H1 (cell line): ENCODE measurements around the gene HEBP1. TPM values are rescaled to one million over a fixed set of nuclear protein-coding genes. Genes with fewer than 3 reads are reported as not detected.

Source experiments
- CTCF ChIA-PET: fragments of 300-600 bp; sonication (Branson Sonifier 250); formaldehyde crosslinking; loops from one replicate; lab custom pipeline; 2021; ENCODE audit not compliant: partially characterized antibody; lab: Charles Lee
- POLR2A ChIA-PET: fragments of 300-600 bp; sonication (Branson Sonifier 250); formaldehyde crosslinking; loops from one replicate; lab custom pipeline; 2021; ENCODE audit warnings: inconsistent platforms; ENCODE audit not compliant: partially characterized antibody; lab: Charles Lee
- DNase-seq, 2 experiments: peaks; one replicate each; pipeline versions ENCODE4 v3.0.0 to v3.0.0-alpha.2; 2010 to 2022; ENCODE audit warnings: low spot score in 2 of 2, low read depth in 1 of 2, mixed read lengths in 1 of 2
- FAIRE-seq: peaks from 2 replicates; lab custom pipeline; 2011; peaks lifted over from hg19 to GRCh38; lab: Jason Lieb, UNC
- H2AFZ ChIP-seq: 2 replicates; pipeline ENCODE4 v1.8.1; 2012; ENCODE audit warnings: low read length, inconsistent platforms
- H2AK5ac ChIP-seq: 2 replicates; pipeline ENCODE4 v1.6.1; 2013; ENCODE audit warnings: low read depth, low read length
- H2BK120ac ChIP-seq: replicated peaks from 2 replicates; pipeline ENCODE3; 2013; ENCODE audit warnings: low read depth, low read length, inconsistent platforms
- H2BK12ac ChIP-seq: 2 replicates; pipeline ENCODE4 v1.6.1; 2013; ENCODE audit warnings: low read depth, low read length
- H2BK15ac ChIP-seq: 2 replicates; pipeline ENCODE4 v1.6.1; 2013; ENCODE audit warnings: low read length
- H2BK20ac ChIP-seq: 2 replicates; pipeline ENCODE4 v1.6.1; 2013; ENCODE audit warnings: low read length
- H2BK5ac ChIP-seq: 2 replicates; pipeline ENCODE4 v1.6.1; 2013; ENCODE audit warnings: low read depth, low read length
- H3K14ac ChIP-seq: 2 replicates; pipeline ENCODE4 v1.6.1; 2013; ENCODE audit warnings: inconsistent platforms; ENCODE audit not compliant: insufficient read length
- H3K18ac ChIP-seq: 2 replicates; pipeline ENCODE4 v1.6.1; 2013; ENCODE audit warnings: low read length; ENCODE audit errors: extremely low read depth
- H3K23ac ChIP-seq: 2 replicates; pipeline ENCODE4 v1.6.1; 2013; ENCODE audit warnings: inconsistent platforms; ENCODE audit not compliant: insufficient read length
- H3K23me2 ChIP-seq: 2 replicates; pipeline ENCODE4 v1.6.1; 2013; ENCODE audit warnings: low read depth, low read length
- H3K27ac ChIP-seq: 2 replicates; pipeline ENCODE4 v1.6.1; 2011; ENCODE audit warnings: low read depth, low read length, inconsistent platforms
- H3K27me3 ChIP-seq, 4 experiments: replicated peaks in 1 of 4; 1 replicate in 1 of 4; 2 replicates in 3 of 4; pipeline versions ENCODE4 v1.6.1 to v1.8.1; 2011 to 2013; ENCODE audit warnings: low read length in 3 of 4, mild to moderate bottlenecking in 3 of 4, inconsistent platforms in 2 of 4, mixed read lengths in 2 of 4, moderate library complexity in 1 of 4; ENCODE audit not compliant: control insufficient read depth in 3 of 4, insufficient read depth in 3 of 4; ENCODE audit errors: extremely low read depth in 1 of 4
- H3K36me3 ChIP-seq, 4 experiments: 2 replicates each; pipeline versions ENCODE4 v1.6.1 to v1.8.1; 2011 to 2013; ENCODE audit warnings: mild to moderate bottlenecking in 4 of 4, low read length in 3 of 4, moderate library complexity in 2 of 4, control low read depth in 1 of 4, inconsistent platforms in 1 of 4; ENCODE audit not compliant: insufficient read depth in 4 of 4, control insufficient read depth in 2 of 4
- H3K4ac ChIP-seq: replicated peaks from 2 replicates; pipeline ENCODE3; 2013; ENCODE audit warnings: low read length, low read depth, mixed read lengths, inconsistent platforms; ENCODE audit not compliant: insufficient read length
- H3K4me1 ChIP-seq, 4 experiments: replicated peaks in 1 of 4; 1 replicate in 1 of 4; 2 replicates in 3 of 4; pipeline versions ENCODE4 v1.6.1 to v1.8.1; 2011 to 2013; ENCODE audit warnings: low read length in 3 of 4, inconsistent platforms in 2 of 4, mixed read lengths in 1 of 4; ENCODE audit not compliant: insufficient read depth in 4 of 4, control insufficient read depth in 3 of 4
- H3K4me2 ChIP-seq, 2 experiments: 2 replicates each; pipeline versions ENCODE4 v1.6.1 to v1.8.1; 2011 to 2013; ENCODE audit warnings: low read depth in 2 of 2, low read length in 2 of 2, control low read depth in 1 of 2, inconsistent platforms in 1 of 2, mild to moderate bottlenecking in 1 of 2; ENCODE audit not compliant: insufficient read depth in 1 of 2
- H3K4me3 ChIP-seq, 4 experiments: fragments of 200-600, 300-600 bp in 1 of 4; sonication (generic), shearing (Covaris generic), sonication (Bioruptor Twin) in 1 of 4; 2 replicates each; pipeline versions ENCODE4 v1.5.1 to v1.8.1; 2011 to 2016; ENCODE audit warnings: low read length in 4 of 4, low read depth in 3 of 4, control low read depth in 2 of 4, inconsistent platforms in 2 of 4, mild to moderate bottlenecking in 2 of 4, mixed read lengths in 1 of 4, moderate library complexity in 1 of 4; ENCODE audit not compliant: insufficient read depth in 2 of 4; ENCODE audit errors: extremely low read depth in 1 of 4
- H3K56ac ChIP-seq: replicated peaks from 2 replicates; pipeline ENCODE3; 2013; ENCODE audit warnings: low read depth, mild to moderate bottlenecking, mixed read lengths, low read length, inconsistent platforms; ENCODE audit not compliant: insufficient read length
- H3K79me1 ChIP-seq: 2 replicates; pipeline ENCODE4 v1.6.1; 2013; ENCODE audit warnings: low read depth, low read length, control low read depth
- H3K79me2 ChIP-seq, 2 experiments: 2 replicates each; pipeline versions ENCODE4 v1.6.1 to v1.8.1; 2012 to 2013; ENCODE audit warnings: low read length in 2 of 2, mild to moderate bottlenecking in 2 of 2, inconsistent platforms in 1 of 2; ENCODE audit not compliant: insufficient read depth in 2 of 2, control insufficient read depth in 1 of 2
- H3K9ac ChIP-seq, 4 experiments: replicated peaks in 1 of 4; 1 replicate in 1 of 4; 2 replicates in 3 of 4; pipeline versions ENCODE4 v1.6.1 to v1.8.1; 2011 to 2013; ENCODE audit warnings: low read depth in 3 of 4, low read length in 3 of 4, control low read depth in 2 of 4, mild to moderate bottlenecking in 2 of 4, moderate library complexity in 2 of 4, inconsistent platforms in 1 of 4; ENCODE audit errors: extremely low read depth in 1 of 4
- H3K9me3 ChIP-seq, 2 experiments: 2 replicates each; pipeline versions ENCODE4 v1.6.1 to v1.8.1; 2012 to 2013; ENCODE audit warnings: mild to moderate bottlenecking in 2 of 2, moderate library complexity in 2 of 2, control low read depth in 1 of 2, inconsistent platforms in 1 of 2, low read depth in 1 of 2, low read length in 1 of 2, mixed read lengths in 1 of 2; ENCODE audit not compliant: insufficient read depth in 2 of 2
- H4K20me1 ChIP-seq, 2 experiments: replicated peaks in 1 of 2; 2 replicates each; pipeline versions ENCODE3 to v1.8.1; 2011 to 2013; ENCODE audit warnings: inconsistent platforms in 2 of 2, low read length in 2 of 2, mild to moderate bottlenecking in 1 of 2; ENCODE audit not compliant: insufficient read depth in 2 of 2, control insufficient read depth in 1 of 2
- H4K5ac ChIP-seq: 2 replicates; pipeline ENCODE4 v1.6.1; 2013; ENCODE audit warnings: low read length, low read depth, mixed read lengths, inconsistent platforms; ENCODE audit not compliant: insufficient read length
- H4K8ac ChIP-seq: 2 replicates; pipeline ENCODE4 v1.8.0; 2013; ENCODE audit warnings: mild to moderate bottlenecking, moderate library complexity, low read length, inconsistent platforms; ENCODE audit not compliant: insufficient read depth; ENCODE audit errors: extremely low read depth
- H4K91ac ChIP-seq: replicated peaks from 2 replicates; pipeline ENCODE3; 2013; ENCODE audit warnings: low read length, mixed read lengths, inconsistent platforms; ENCODE audit not compliant: insufficient read length
- BRCA1 ChIP-seq: IDR thresholded peaks from 2 replicates; pipeline ENCODE4 v1.6.1; 2012; ENCODE audit warnings: low read depth, low read length, improper control_type of control experiment
- GABPA ChIP-seq: IDR thresholded peaks from 2 replicates; pipeline ENCODE4 v1.6.1; 2011; ENCODE audit warnings: mild to moderate bottlenecking, low read length, moderate library complexity, borderline replicate concordance; ENCODE audit not compliant: insufficient read depth
- RNF2 ChIP-seq: fragments of 200-900, 300-1000 bp; sonication (generic); IDR thresholded peaks from 2 replicates; pipeline ENCODE4 v1.7.1; 2016; ENCODE audit warnings: borderline replicate concordance, low read depth, mild to moderate bottlenecking, antibody characterized with exemption, low read length; ENCODE audit not compliant: poor library complexity, severe bottlenecking; ENCODE audit errors: missing control alignments
- WGBS, 2 experiments: shearing (Covaris generic) in 1 of 2; methylation state at CpG; one replicate each; pipeline versions ENCODE4 v1.1.6 to v1.1.7; 2013 to 2015; ENCODE audit warnings: low lambda C conversion rate in 2 of 2, mixed read lengths in 2 of 2, inconsistent platforms in 1 of 2, low coverage in 1 of 2, missing lambda C conversion rate in 1 of 2; ENCODE audit not compliant: insufficient replicate concordance in 2 of 2, insufficient coverage in 1 of 2, insufficient read length in 1 of 2; ENCODE audit errors: extremely low coverage in 1 of 2, missing lambda C conversion rate in 1 of 2; 5-methylcytosine and 5-hydroxymethylcytosine counted together
- polyA plus RNA-seq, 7 experiments: library from polyadenylated mRNA; depleted of rRNA in 3 of 7; stranded (reverse) in 5 of 7; unstranded in 2 of 7; fragments of >200 nt in 5 of 7; fragments of 200-250 nt in 2 of 7; gene quantifications; 1 replicate in 5 of 7; 2 replicates in 1 of 7; 4 replicates in 1 of 7; pipeline versions ENCODE4 v1.2.1 to v1.2.3, GENCODE V29; 2011 to 2013; ENCODE audit warnings: missing spikeins in 2 of 7, mixed read lengths in 2 of 7
- total RNA-seq: library from RNA; stranded (reverse); fragmentation: NEBNext Ultra II Directional; extraction: Animal tissue kit (Norgen Biotek cat#: 25700); gene quantifications from 2 replicates; pipeline ENCODE4 v1.2.1, GENCODE V29; 2021

HEBP1 gene
- total and polyA plus RNA-seq, 2 of the 8 experiments (the other 6 are each of a cell fraction or from before 2014, with no cell fraction given): 30.8 to 56.1 TPM

GRCh38 chr12:13041224-13041623 lies 41.2 kb upstream of the HEBP1 start:
- no peak overlapping the region for H2AK5ac ChIP-seq
- no peaks in the 10 kb centered on the region for H4K20me1 ChIP-seq
- H4K8ac ChIP-seq: no peak overlapping the region
- H2BK5ac ChIP-seq: no peak overlapping the region
- 95% methylated on average over 2 of the region's 2 CpGs; no CpG with 5 or more reads in 1 of the 2 experiments for WGBS, 2 experiments
- H3K79me1 ChIP-seq: no peaks in the 10 kb centered on the region
- FAIRE-seq: no peak
- H3K27ac ChIP-seq: no peak overlapping the region
- ChIA-PET POLR2A (no interaction called here), CTCF (interaction anchor here (0.8 to 1.3 kb wide), 5 partner anchors 15 to 296 kb away, joined by 3 to 6 read pairs (median 4); no protein-coding TSS in a partner anchor)
- no peak overlapping the region for H4K5ac ChIP-seq
- H3K23ac ChIP-seq: no peak overlapping the region
- peaks cover 9% of the 10 kb centered on the region for H3K23me2 ChIP-seq
- H3K4ac ChIP-seq: no peak overlapping the region
- peaks cover 0 to 3% (median under 1%) of the 10 kb centered on the region in 4 experiments; a peak in 2 of 7 replicates for H3K4me1 ChIP-seq
- H3K9ac ChIP-seq: no peak overlapping the region
- no peaks in the 10 kb centered on the region for H3K9me3 ChIP-seq
- no peak overlapping the region for H2BK12ac ChIP-seq
- no peaks in the 10 kb centered on the region for H3K36me3 ChIP-seq
- no peak overlapping the region for H3K4me3 ChIP-seq
- H2BK15ac ChIP-seq: no peak overlapping the region
- H3K4me2 ChIP-seq: no peak overlapping the region
- H2BK20ac ChIP-seq: no peak overlapping the region
- no peak for DNase-seq
- no peak overlapping the region for H3K14ac ChIP-seq
- no peak for TF ChIP-seq BRCA1
- no peak for TF ChIP-seq GABPA
- TF ChIP-seq RNF2: no peak
- H2AFZ ChIP-seq: no peak overlapping the region
- H3K18ac ChIP-seq: no peak overlapping the region
- H4K91ac ChIP-seq: no peak overlapping the region
- no peaks in the 10 kb centered on the region for H3K27me3 ChIP-seq
- H3K56ac ChIP-seq: no peak overlapping the region
- peaks cover 0 to 8% of the 10 kb centered on the region in 2 experiments; a peak in 3 of 4 replicates for H3K79me2 ChIP-seq
- H2BK120ac ChIP-seq: no peak overlapping the region
